Measurements from ENCODE around the gene CEP295NL.

- TF ChIP-seq, protein P1, sequence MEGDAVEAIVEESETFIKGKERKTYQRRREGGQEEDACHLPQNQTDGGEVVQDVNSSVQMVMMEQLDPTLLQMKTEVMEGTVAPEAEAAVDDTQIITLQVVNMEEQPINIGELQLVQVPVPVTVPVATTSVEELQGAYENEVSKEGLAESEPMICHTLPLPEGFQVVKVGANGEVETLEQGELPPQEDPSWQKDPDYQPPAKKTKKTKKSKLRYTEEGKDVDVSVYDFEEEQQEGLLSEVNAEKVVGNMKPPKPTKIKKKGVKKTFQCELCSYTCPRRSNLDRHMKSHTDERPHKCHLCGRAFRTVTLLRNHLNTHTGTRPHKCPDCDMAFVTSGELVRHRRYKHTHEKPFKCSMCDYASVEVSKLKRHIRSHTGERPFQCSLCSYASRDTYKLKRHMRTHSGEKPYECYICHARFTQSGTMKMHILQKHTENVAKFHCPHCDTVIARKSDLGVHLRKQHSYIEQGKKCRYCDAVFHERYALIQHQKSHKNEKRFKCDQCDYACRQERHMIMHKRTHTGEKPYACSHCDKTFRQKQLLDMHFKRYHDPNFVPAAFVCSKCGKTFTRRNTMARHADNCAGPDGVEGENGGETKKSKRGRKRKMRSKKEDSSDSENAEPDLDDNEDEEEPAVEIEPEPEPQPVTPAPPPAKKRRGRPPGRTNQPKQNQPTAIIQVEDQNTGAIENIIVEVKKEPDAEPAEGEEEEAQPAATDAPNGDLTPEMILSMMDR (IDR thresholded peaks at IDR 0.05) = no peak
- TF ChIP-seq EP300 (IDR thresholded peaks at IDR 0.05; ENCODE audit: low read depth) = no peak
- TF ChIP-seq POLR2AphosphoS5 (IDR thresholded peaks at IDR 0.05) = no peak
- TF ChIP-seq POLR2A (IDR thresholded peaks at IDR 0.05) = no peak
These were observed 6.0 kb downstream of the CEP295NL start for GRCh38 chr17:78896834-78897663.
